Measurements from ENCODE around the gene INCA1.

GRCh38 chr17:5024604-5025003 lies 27.3 kb upstream of the INCA1 start:
- TF ChIP-seq CTCF (IDR thresholded peaks at IDR 0.05; ENCODE audit: poor library complexity) (no peak), EZH2phosphoT487 (IDR thresholded peaks at IDR 0.05; ENCODE audit: low read depth, severe bottlenecking, unreplicated experiment) (no peak)

Data from hepatocyte (in vitro differentiated cells).